ENCODE results near the gene POLR3GL.
A peak's percentile ranks its signal among the peaks of the same experiment; 100 is the strongest.

Gene POLR3GL

GRCh38 chr1:145994391-145995120 is 30.1 kb downstream of the POLR3GL start:
- peak overlapping the region; percentile 94 for H3K27ac ChIP-seq
- no peak for TF ChIP-seq CTCF (conservative IDR thresholded peaks at IDR 0.05)

- H3K27ac ChIP-seq: peak overlapping the region; percentile 94
- no peak for TF ChIP-seq CTCF (conservative IDR thresholded peaks at IDR 0.05)
Measured at GRCh38 chr1:145995148-145995881, 30.8 kb downstream of the POLR3GL start.

- TF ChIP-seq CTCF (conservative IDR thresholded peaks at IDR 0.05): no peak
- peak overlapping the region; percentile 94 for H3K27ac ChIP-seq
Measured at GRCh38 chr1:145995964-145996432, 31.5 kb downstream of the POLR3GL start.

GRCh38 chr1:145996433-145997015 is 32.0 kb downstream of the POLR3GL start, which contains the start of gene TXNIP:
TXNIP (minus strand) TSS chr1:145996579; CDS start chr1:145996266, 313 bp downstream.
- H3K27ac ChIP-seq: peak within 1 kb of the TSS; percentile 94
- no peak for TF ChIP-seq CTCF (conservative IDR thresholded peaks at IDR 0.05)

GRCh38 chr1:145997016-145997717 is 32.7 kb downstream of the POLR3GL start:
- peak overlapping the region; percentile 94 for H3K27ac ChIP-seq
- TF ChIP-seq CTCF (conservative IDR thresholded peaks at IDR 0.05): no peak

- TF ChIP-seq CTCF (conservative IDR thresholded peaks at IDR 0.05): no peak
- peak overlapping the region; percentile 94 for H3K27ac ChIP-seq
Measured at GRCh38 chr1:145997718-145998023, 33.2 kb downstream of the POLR3GL start.

Data from VCaP (cell line).